Natural killer cell treated with Interleukin-12 subunit alpha and Interleukin-12 subunit beta and Interleukin-15 and Interleukin-18, amount 100 ng/mL, for 72 hours (primary cell): ENCODE results near the gene ENTREP1. TPM values are rescaled to one million over a fixed set of nuclear protein-coding genes. Genes with fewer than 3 reads are reported as not detected.
A peak's percentile ranks its signal among the peaks of the same experiment; 100 is the strongest.

Experiments used
- ATAC-seq, 2 donors: fragments of 150-1000 bp; cut with Tn5 transposase in 1 of 2; sonication (Bioruptor Pico), chemical (Tn5 transposase) in 1 of 2; 2 replicates each; pipeline ENCODE4 v1.10.0; 2021
- DNase-seq: peaks from one replicate; pipeline ENCODE4 v3.0.0; 2022; ENCODE audit warnings: low spot score
- H3K27ac Mint-ChIP-seq, 2 donors: 1 replicate in 1 of 2; 2 replicates in 1 of 2; pipeline ENCODE4 v1.8.0; 2022; ENCODE audit warnings: mixed read lengths in 2 of 2, mild to moderate bottlenecking in 1 of 2, moderate library complexity in 1 of 2
- H3K27me3 Mint-ChIP-seq, 2 donors: 1 replicate in 1 of 2; 2 replicates in 1 of 2; pipeline ENCODE4 v1.8.0; 2022; ENCODE audit warnings: mixed read lengths in 2 of 2
- H3K36me3 Mint-ChIP-seq: one replicate; pipeline ENCODE4 v1.8.0; 2022; ENCODE audit warnings: mixed read lengths
- H3K4me1 Mint-ChIP-seq, 2 donors: 1 replicate in 1 of 2; 2 replicates in 1 of 2; pipeline ENCODE4 v1.8.0; 2022; ENCODE audit warnings: low read depth in 2 of 2, mixed read lengths in 2 of 2, mild to moderate bottlenecking in 1 of 2
- H3K4me3 Mint-ChIP-seq: one replicate; pipeline ENCODE4 v1.8.0; 2022; ENCODE audit warnings: mixed read lengths
- H3K9me3 Mint-ChIP-seq: 2 replicates; pipeline ENCODE4 v1.8.0; 2022; ENCODE audit warnings: mixed read lengths
- total RNA-seq, 2 donors: library from RNA; stranded (reverse); gene quantifications; one replicate each; pipeline ENCODE4 v1.2.3, GENCODE V29; 2022

The ENTREP1 gene
- total RNA-seq, 2 donors from 2014 or later, result not detected

DNA sequence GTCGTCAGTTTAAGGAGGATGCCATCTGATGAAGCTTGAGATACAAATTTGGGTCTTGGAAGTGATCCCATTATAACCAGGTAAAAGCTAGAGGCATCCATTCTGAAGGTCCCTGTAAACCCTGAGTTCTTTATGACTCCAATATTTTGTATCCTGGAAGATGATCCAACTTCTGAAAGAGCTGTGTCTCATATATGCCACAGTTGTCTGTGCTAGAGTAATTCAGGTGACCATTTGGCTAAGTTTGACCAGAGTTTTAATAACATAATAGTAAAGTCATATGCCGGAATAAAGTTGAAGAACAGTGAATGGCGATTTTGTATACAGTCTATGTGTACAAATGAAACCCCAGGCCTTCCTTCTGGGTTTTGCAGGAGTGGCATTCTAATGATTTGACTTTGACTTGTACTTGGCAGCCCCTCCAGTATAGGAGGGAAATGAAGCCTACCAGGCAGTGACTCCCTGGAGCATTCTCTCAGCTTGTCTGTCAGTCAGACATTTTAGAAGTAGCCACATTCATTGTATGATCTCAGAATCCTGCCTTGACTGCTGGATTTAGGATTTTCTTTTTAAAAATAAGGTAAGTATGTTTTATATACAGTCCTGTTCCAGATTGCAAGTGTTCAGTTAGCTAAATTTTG is 39.6 kb downstream of the ENTREP1 start:
- Mint-ChIP-seq H3K36me3 (peaks cover 4% of the 10 kb centered on the region), H3K27ac (no peak overlapping the region), H3K4me3 (no peak overlapping the region), H3K9me3 (peaks cover 3% of the 10 kb centered on the region), H3K4me1 (no peaks in the 10 kb centered on the region), H3K27me3 (peaks cover 9 to 14% of the 10 kb centered on the region in 2 donors)
- DNase-seq (no peak), ATAC-seq (no peak)

- Mint-ChIP-seq H3K27me3 (peaks cover 13 to 30% of the 10 kb centered on the region in 2 donors), H3K9me3 (peaks cover 3% of the 10 kb centered on the region), H3K36me3 (peaks cover 4% of the 10 kb centered on the region), H3K4me3 (no peak overlapping the region), H3K4me1 (no peaks in the 10 kb centered on the region), H3K27ac (no peak overlapping the region)
- DNase-seq (no peak), ATAC-seq (no peak)
Observed at GRCh38 chr9:69370430-69370829, 45.4 kb downstream of the ENTREP1 start.

DNA sequence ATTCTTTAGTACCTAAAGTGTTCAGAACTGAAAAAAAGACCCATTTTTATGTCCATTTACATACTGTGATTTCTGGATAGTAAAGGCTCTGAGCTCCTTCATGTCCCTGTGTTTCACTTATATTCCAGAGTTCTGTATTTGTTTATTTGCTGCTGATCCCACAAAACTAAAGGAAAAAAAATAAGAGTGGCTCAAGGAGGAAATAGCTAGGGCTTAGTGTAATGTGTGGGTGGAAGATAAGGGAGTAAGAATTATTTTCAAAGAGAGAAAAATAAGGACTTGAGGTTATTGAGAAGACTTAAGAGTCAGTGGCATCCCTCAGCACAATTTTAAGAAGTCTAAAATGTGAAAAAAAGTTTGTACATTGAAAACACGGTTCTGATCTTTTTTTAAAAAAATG is 46.0 kb downstream of the ENTREP1 start:
- peaks cover 4% of the 10 kb centered on the region for H3K36me3 Mint-ChIP-seq
- peaks cover 3% of the 10 kb centered on the region for H3K9me3 Mint-ChIP-seq
- no peak for DNase-seq
- H3K4me3 Mint-ChIP-seq, result no peak overlapping the region
- H3K27me3 Mint-ChIP-seq, result peaks cover 13 to 30% of the 10 kb centered on the region in 2 donors
- no peaks in the 10 kb centered on the region for H3K4me1 Mint-ChIP-seq
- H3K27ac Mint-ChIP-seq, result no peak overlapping the region
- no peak for ATAC-seq

- DNase-seq (no peak), ATAC-seq (no peak)
- H3K4me3 Mint-ChIP-seq, result no peak overlapping the region
- H3K36me3 Mint-ChIP-seq, result no peaks in the 10 kb centered on the region
- no peaks in the 10 kb centered on the region for H3K4me1 Mint-ChIP-seq
- H3K9me3 Mint-ChIP-seq, result no peaks in the 10 kb centered on the region
- H3K27ac Mint-ChIP-seq, result no peak overlapping the region
- H3K27me3 Mint-ChIP-seq, result peaks cover 9 to 23% of the 10 kb centered on the region in 2 donors
Observed at GRCh38 chr9:69376651-69377050, 51.6 kb downstream of the ENTREP1 start.

- no peak for DNase-seq
- no peak for ATAC-seq
- H3K27ac Mint-ChIP-seq, result no peak overlapping the region
- H3K4me1 Mint-ChIP-seq, result no peaks in the 10 kb centered on the region
- no peaks in the 10 kb centered on the region for H3K9me3 Mint-ChIP-seq
- H3K4me3 Mint-ChIP-seq, result no peak overlapping the region
- peaks cover 9 to 26% of the 10 kb centered on the region in 2 donors for H3K27me3 Mint-ChIP-seq
- no peaks in the 10 kb centered on the region for H3K36me3 Mint-ChIP-seq
Observed at GRCh38 chr9:69377291-69377690, 52.3 kb downstream of the ENTREP1 start.

GRCh38 chr9:69377981-69378380 is 53.0 kb downstream of the ENTREP1 start:
- H3K4me3 Mint-ChIP-seq, result no peak overlapping the region
- no peaks in the 10 kb centered on the region for H3K4me1 Mint-ChIP-seq
- DNase-seq (no peak), ATAC-seq (no peak)
- H3K9me3 Mint-ChIP-seq, result no peaks in the 10 kb centered on the region
- H3K27me3 Mint-ChIP-seq, result peaks cover 9 to 21% of the 10 kb centered on the region in 2 donors
- no peaks in the 10 kb centered on the region for H3K36me3 Mint-ChIP-seq
- no peak overlapping the region for H3K27ac Mint-ChIP-seq

- Mint-ChIP-seq H3K4me3 (no peak overlapping the region), H3K4me1 (no peaks in the 10 kb centered on the region), H3K27ac (no peak overlapping the region), H3K9me3 (no peaks in the 10 kb centered on the region), H3K27me3 (peaks cover 6 to 12% of the 10 kb centered on the region in 2 donors), H3K36me3 (no peaks in the 10 kb centered on the region)
- no peak for DNase-seq
- peak in 1 of 2 donors; percentile 55 for ATAC-seq
Observed at GRCh38 chr9:69379270-69379982, 54.4 kb downstream of the ENTREP1 start.

DNA sequence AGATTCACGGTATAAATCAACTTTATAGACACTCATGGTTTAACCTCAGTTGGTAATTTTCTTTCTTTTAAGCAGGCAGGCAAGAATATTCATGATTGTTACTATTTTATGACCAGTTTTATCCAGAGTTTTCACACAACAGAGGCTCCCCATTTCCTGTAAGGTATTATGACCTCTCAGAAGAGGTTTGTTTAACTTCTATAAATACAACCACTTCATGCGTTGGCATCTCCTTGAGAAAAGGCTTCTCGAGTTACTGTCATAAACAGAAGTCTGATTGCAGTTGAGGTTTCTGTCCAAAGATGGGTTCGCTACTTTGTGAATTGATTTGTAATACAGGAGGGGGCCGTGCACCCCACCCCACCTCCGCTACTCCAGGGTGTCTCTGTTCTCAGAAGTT is 55.3 kb downstream of the ENTREP1 start:
- no peak for DNase-seq
- Mint-ChIP-seq H3K27ac (no peak overlapping the region), H3K36me3 (no peaks in the 10 kb centered on the region), H3K27me3 (peaks cover 3 to 5% of the 10 kb centered on the region in 2 donors), H3K4me1 (no peaks in the 10 kb centered on the region), H3K9me3 (no peaks in the 10 kb centered on the region), H3K4me3 (no peak overlapping the region)
- no peak for ATAC-seq

DNA sequence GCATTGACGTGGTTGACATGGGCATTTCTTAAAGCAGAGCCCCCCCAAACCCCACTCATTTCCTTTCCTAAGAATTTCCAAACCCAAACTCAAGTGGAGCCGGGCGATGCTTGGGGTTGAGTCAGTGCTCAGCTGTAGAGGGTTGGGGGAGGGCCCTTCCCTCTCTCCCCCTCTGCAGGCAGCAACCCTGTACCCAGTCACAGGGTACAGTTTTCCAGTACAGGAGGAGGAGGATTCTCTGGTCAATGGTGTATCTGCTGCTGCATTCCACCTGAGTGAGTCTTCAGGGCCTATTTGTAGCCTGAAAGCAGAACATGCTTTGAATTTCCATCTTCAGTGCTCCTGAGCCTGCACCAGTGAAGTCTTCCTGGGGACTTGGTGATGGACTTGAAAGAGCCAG is 55.8 kb downstream of the ENTREP1 start:
- Mint-ChIP-seq H3K9me3 (no peaks in the 10 kb centered on the region), H3K36me3 (no peaks in the 10 kb centered on the region), H3K27ac (no peak overlapping the region), H3K4me3 (no peak overlapping the region), H3K27me3 (peaks cover 3 to 5% of the 10 kb centered on the region in 2 donors), H3K4me1 (no peaks in the 10 kb centered on the region)
- ATAC-seq (peak in 1 of 2 donors; percentile 43), DNase-seq (no peak)

- ATAC-seq (no peak), DNase-seq (no peak)
- Mint-ChIP-seq H3K36me3 (no peaks in the 10 kb centered on the region), H3K4me3 (no peak overlapping the region), H3K27me3 (peaks cover 0 to 6% of the 10 kb centered on the region in 2 donors), H3K4me1 (no peaks in the 10 kb centered on the region), H3K9me3 (no peaks in the 10 kb centered on the region), H3K27ac (no peak overlapping the region)
Observed at GRCh38 chr9:69382135-69382534, 57.1 kb downstream of the ENTREP1 start.

DNA sequence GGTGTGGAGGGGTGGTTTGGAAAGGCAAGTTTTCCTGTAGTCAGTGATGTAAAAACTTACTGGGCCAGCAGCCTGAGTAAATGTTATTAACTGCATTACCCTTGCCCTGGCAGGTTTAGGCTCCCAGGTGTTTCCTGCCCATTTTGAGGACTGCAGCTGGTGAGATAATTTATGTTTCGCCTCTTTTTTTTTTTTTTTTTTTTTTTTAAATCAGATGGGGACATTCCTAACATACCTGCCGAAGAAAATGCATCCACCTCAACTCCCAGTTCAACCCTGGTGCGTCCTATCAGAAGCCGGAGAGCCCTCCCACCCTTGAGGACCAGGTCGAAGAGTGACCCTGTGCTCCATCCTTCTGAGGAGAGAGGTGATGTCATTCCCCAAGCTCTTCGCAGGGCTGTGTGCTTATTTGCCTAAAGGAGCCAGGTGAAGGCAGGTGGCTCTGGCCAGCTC is 60.6 kb downstream of the ENTREP1 start:
- H3K4me1 Mint-ChIP-seq, result no peaks in the 10 kb centered on the region
- H3K27ac Mint-ChIP-seq, result no peak overlapping the region
- no peaks in the 10 kb centered on the region for H3K36me3 Mint-ChIP-seq
- H3K9me3 Mint-ChIP-seq, result no peaks in the 10 kb centered on the region
- H3K4me3 Mint-ChIP-seq, result no peak overlapping the region
- DNase-seq (no peak), ATAC-seq (no peak)
- H3K27me3 Mint-ChIP-seq, result peaks cover 0 to 13% of the 10 kb centered on the region in 2 donors

DNA sequence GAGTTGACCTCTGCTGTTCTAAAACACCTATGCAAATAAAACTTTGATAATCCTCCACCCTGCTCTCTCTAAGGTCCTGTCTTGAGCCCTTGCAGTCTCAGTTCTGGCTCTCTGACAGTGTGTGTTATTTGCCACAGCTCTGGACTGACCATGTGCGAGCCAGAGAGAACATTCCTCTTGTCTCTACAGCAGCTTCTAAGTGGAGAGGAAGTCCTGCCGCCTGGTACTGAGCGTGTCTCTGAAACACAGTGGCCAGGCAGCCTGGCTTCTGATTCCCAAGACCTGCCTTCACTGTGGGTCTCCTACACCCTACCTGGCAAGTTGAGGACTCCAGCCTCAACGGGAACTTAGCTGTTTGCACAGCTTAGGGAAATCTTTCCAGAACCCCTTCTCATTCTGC is 61.6 kb downstream of the ENTREP1 start:
- H3K27ac Mint-ChIP-seq, result no peak overlapping the region
- H3K4me3 Mint-ChIP-seq, result no peak overlapping the region
- no peaks in the 10 kb centered on the region for H3K4me1 Mint-ChIP-seq
- DNase-seq (no peak), ATAC-seq (no peak)
- no peaks in the 10 kb centered on the region for H3K36me3 Mint-ChIP-seq
- no peaks in the 10 kb centered on the region for H3K9me3 Mint-ChIP-seq
- peaks cover 0 to 12% of the 10 kb centered on the region in 2 donors for H3K27me3 Mint-ChIP-seq

DNA sequence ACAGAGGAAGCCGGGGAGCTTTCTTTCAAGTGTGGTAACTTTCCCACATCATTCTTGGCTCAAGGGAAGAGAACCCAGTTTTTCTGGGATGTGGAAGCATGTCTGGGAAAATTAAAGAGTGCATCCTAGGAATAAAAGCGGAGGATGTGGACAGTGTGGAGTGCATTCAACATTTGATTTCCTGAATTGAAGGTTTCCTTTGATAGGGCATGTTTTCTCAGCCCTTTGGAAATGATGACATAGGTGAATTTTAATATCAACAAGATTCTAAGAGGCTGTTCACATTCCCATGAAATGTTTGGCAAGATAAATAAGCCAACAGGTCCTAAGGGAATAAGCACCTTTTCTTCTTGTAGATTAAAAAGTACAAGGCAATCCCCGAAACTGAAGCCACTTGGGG is 63.6 kb downstream of the ENTREP1 start:
- Mint-ChIP-seq H3K27ac (no peak overlapping the region), H3K27me3 (peaks cover 4 to 8% of the 10 kb centered on the region in 2 donors), H3K4me1 (no peaks in the 10 kb centered on the region), H3K36me3 (no peaks in the 10 kb centered on the region), H3K9me3 (no peaks in the 10 kb centered on the region), H3K4me3 (no peak overlapping the region)
- DNase-seq (no peak), ATAC-seq (no peak)

- DNase-seq (no peak), ATAC-seq (no peak)
- Mint-ChIP-seq H3K9me3 (no peaks in the 10 kb centered on the region), H3K36me3 (no peaks in the 10 kb centered on the region), H3K27ac (no peak overlapping the region), H3K4me1 (no peaks in the 10 kb centered on the region), H3K4me3 (no peak overlapping the region), H3K27me3 (peaks cover 4 to 8% of the 10 kb centered on the region in 2 donors)
Observed at GRCh38 chr9:69389437-69389995, 64.5 kb downstream of the ENTREP1 start.
